ENCODE results near the gene RAB11FIP4. TPM values are rescaled to one million over a fixed set of nuclear protein-coding genes. Genes with fewer than 3 reads are reported as not detected.

Gene RAB11FIP4
- total and polyA plus RNA-seq, 4 donors: 1.5 to 16.0 (median 3.3) TPM

GRCh38 chr17:31549121-31549524 lies 157.6 kb downstream of the RAB11FIP4 start:
- 1% methylated on average over 18 of the region's 18 CpGs for WGBS
- H3K4me1 ChIP-seq (ENCODE audit: control insufficient read depth in 4 of 4, insufficient read depth in 4 of 4, low read length in 3 of 4): peaks cover 0 to 14% (median 8%) of the 10 kb centered on the region in 4 donors
- TF ChIP-seq, protein P1, sequence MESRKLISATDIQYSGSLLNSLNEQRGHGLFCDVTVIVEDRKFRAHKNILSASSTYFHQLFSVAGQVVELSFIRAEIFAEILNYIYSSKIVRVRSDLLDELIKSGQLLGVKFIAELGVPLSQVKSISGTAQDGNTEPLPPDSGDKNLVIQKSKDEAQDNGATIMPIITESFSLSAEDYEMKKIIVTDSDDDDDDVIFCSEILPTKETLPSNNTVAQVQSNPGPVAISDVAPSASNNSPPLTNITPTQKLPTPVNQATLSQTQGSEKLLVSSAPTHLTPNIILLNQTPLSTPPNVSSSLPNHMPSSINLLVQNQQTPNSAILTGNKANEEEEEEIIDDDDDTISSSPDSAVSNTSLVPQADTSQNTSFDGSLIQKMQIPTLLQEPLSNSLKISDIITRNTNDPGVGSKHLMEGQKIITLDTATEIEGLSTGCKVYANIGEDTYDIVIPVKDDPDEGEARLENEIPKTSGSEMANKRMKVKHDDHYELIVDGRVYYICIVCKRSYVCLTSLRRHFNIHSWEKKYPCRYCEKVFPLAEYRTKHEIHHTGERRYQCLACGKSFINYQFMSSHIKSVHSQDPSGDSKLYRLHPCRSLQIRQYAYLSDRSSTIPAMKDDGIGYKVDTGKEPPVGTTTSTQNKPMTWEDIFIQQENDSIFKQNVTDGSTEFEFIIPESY (IDR thresholded peaks at IDR 0.05): no peak
- TF ChIP-seq GABPA (IDR thresholded peaks at IDR 0.05 in 1 of 2, conservative IDR thresholded peaks at IDR 0.05 in 1 of 2) (no peak), RXRA (IDR thresholded peaks at IDR 0.05) (no peak), FOXA1 (IDR thresholded peaks at IDR 0.05) (no peak), REST (IDR thresholded peaks at IDR 0.05) (no peak), YY1 (IDR thresholded peaks at IDR 0.05) (peak; percentile 6), FOXA2 (IDR thresholded peaks at IDR 0.05) (no peak), NR2F2 (IDR thresholded peaks at IDR 0.05) (peak; percentile 41), ATF3 (IDR thresholded peaks at IDR 0.05) (no peak)
- TF ChIP-seq, protein P2, sequence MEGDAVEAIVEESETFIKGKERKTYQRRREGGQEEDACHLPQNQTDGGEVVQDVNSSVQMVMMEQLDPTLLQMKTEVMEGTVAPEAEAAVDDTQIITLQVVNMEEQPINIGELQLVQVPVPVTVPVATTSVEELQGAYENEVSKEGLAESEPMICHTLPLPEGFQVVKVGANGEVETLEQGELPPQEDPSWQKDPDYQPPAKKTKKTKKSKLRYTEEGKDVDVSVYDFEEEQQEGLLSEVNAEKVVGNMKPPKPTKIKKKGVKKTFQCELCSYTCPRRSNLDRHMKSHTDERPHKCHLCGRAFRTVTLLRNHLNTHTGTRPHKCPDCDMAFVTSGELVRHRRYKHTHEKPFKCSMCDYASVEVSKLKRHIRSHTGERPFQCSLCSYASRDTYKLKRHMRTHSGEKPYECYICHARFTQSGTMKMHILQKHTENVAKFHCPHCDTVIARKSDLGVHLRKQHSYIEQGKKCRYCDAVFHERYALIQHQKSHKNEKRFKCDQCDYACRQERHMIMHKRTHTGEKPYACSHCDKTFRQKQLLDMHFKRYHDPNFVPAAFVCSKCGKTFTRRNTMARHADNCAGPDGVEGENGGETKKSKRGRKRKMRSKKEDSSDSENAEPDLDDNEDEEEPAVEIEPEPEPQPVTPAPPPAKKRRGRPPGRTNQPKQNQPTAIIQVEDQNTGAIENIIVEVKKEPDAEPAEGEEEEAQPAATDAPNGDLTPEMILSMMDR (IDR thresholded peaks at IDR 0.05; ENCODE audit: low read depth, low read length, missing input control): no peak
- H3K27me3 ChIP-seq (ENCODE audit: control insufficient read depth in 4 of 4, insufficient read depth in 4 of 4, low read length in 3 of 4): no peaks in the 10 kb centered on the region
- DNase-seq (ENCODE audit: low spot score): no peak
- peak overlapping the region in 1 of 2 donors; percentile 45 for H3K9ac ChIP-seq (ENCODE audit: low read depth in 1 of 2, low read length in 2 of 2)
- no peaks in the 10 kb centered on the region for H3K9me3 ChIP-seq (ENCODE audit: control insufficient read depth in 4 of 4, low read length in 3 of 4)
- no peaks in the 10 kb centered on the region for H3K36me3 ChIP-seq (ENCODE audit: control insufficient read depth in 4 of 4, insufficient read depth in 3 of 4, low read depth in 1 of 4, low read length in 3 of 4)
- peak overlapping the region; percentile 94 to 95 for H3K27ac ChIP-seq (ENCODE audit: low read depth in 1 of 2, low read length in 2 of 2)
- H3K4me3 ChIP-seq (ENCODE audit: low read depth in 1 of 3, low read length in 3 of 3): peak overlapping the region; percentile 77 to 95 (median 91)

DNA sequence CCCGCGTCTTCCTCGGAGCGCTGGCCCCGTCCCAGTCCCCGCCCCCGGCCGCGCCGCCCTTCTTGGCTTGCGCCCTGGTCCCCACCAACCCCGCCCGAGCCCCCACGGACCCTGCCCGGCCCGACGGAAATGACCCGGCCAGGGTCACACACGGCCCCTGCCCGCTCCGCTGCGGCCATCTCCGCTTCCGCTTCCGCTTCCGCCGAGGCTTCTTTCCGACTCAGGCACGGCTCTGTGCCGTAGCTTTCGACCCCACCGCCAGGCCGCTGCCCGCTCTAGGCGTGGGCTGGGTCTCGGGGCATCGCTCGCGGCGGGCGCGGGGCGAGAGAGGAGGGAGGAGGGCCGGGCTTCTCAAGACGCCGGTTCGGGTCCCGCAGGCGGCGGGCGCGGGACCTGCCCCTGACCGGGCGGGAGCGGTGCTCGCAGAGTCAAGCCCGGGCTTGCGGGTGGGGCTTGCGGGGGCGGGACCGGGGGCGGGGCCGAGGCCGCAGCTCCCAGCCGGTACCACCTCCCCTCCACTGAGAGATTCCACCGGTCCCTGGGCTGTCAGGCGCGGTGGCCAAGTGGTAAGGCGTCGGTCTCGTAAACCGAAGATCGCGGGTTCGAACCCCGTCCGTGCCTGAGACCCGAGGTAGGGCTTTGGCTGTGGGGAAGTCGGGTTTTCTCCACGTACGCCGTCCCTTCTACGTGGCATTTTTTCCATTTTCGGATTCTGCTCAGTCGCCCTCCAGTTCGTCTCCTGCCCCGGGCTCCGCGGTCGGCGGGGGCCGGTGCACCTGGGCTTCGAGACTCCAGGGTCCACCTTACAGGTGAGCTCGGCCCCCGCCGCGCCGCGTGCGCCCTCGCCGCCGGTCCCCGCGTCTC lies 158.3 kb downstream of the RAB11FIP4 start:
- peak overlapping the region; percentile 62 to 78 for H3K9ac ChIP-seq (ENCODE audit: low read depth in 1 of 2, low read length in 2 of 2)
- peak; percentile 100 for DNase-seq (ENCODE audit: low spot score)
- under 1% methylated on average over 105 of the region's 105 CpGs for WGBS
- H3K36me3 ChIP-seq (ENCODE audit: control insufficient read depth in 4 of 4, insufficient read depth in 3 of 4, low read depth in 1 of 4, low read length in 3 of 4): no peaks in the 10 kb centered on the region
- H3K27ac ChIP-seq (ENCODE audit: low read depth in 1 of 2, low read length in 2 of 2): peak overlapping the region; percentile 94 to 95
- no peaks in the 10 kb centered on the region for H3K9me3 ChIP-seq (ENCODE audit: control insufficient read depth in 4 of 4, low read length in 3 of 4)
- no peaks in the 10 kb centered on the region for H3K27me3 ChIP-seq (ENCODE audit: control insufficient read depth in 4 of 4, insufficient read depth in 4 of 4, low read length in 3 of 4)
- peaks cover 0 to 14% (median 8%) of the 10 kb centered on the region in 4 donors for H3K4me1 ChIP-seq (ENCODE audit: control insufficient read depth in 4 of 4, insufficient read depth in 4 of 4, low read length in 3 of 4)
- H3K4me3 ChIP-seq (ENCODE audit: low read depth in 1 of 3, low read length in 3 of 3): peak overlapping the region; percentile 77 to 95 (median 91)
- peak; percentile 99 for TF ChIP-seq ATF3 (IDR thresholded peaks at IDR 0.05)
- peak; percentile 66 to 84 for TF ChIP-seq GABPA (IDR thresholded peaks at IDR 0.05 in 1 of 2, conservative IDR thresholded peaks at IDR 0.05 in 1 of 2)
- no peak for TF ChIP-seq NR2F2 (IDR thresholded peaks at IDR 0.05)
- peak in 1 of 2 donors; percentile 43 for TF ChIP-seq HNF4A (conservative IDR thresholded peaks at IDR 0.05)
- TF ChIP-seq JUND (IDR thresholded peaks at IDR 0.05): no peak
- TF ChIP-seq RXRA (IDR thresholded peaks at IDR 0.05): peak in 1 of 2 donors; percentile 31
- TF ChIP-seq EGR1 (IDR thresholded peaks at IDR 0.05; ENCODE audit: low read depth in 2 of 2): peak; percentile 78 to 96
- TF ChIP-seq, protein P1 (IDR thresholded peaks at IDR 0.05): no peak
- peak; percentile 34 for TF ChIP-seq SP1 (IDR thresholded peaks at IDR 0.05)
- TF ChIP-seq HNF4G (IDR thresholded peaks at IDR 0.05): no peak
- TF ChIP-seq TAF1 (conservative IDR thresholded peaks at IDR 0.05): no peak
- peak; percentile 58 for TF ChIP-seq YY1 (IDR thresholded peaks at IDR 0.05)
- TF ChIP-seq, protein P2 (IDR thresholded peaks at IDR 0.05; ENCODE audit: low read depth, low read length, missing input control): no peak
- TF ChIP-seq FOXA1 (IDR thresholded peaks at IDR 0.05): no peak

Data from liver (tissue), 9 donors.